Aorta (tissue), 5 donors: Measurements from ENCODE around the gene TFEB. TPM values are rescaled to one million over a fixed set of nuclear protein-coding genes. Genes with fewer than 3 reads are reported as not detected.

Experiments used
- ATAC-seq: fragments of 200-7000 bp; cut with Tn5 transposase; one replicate; pipeline ENCODE4 v1.9.1; 2022; ENCODE audit warnings: moderate library complexity; ENCODE audit not compliant: low FRiP score
- DNase-seq, 2 donors: peaks; one replicate each; pipeline ENCODE4 v3.0.0-alpha.2; 2020
- H3K27ac ChIP-seq, 2 donors: one replicate each; pipeline ENCODE4 v1.5.1; 2013; ENCODE audit warnings: low read length in 2 of 2, mild to moderate bottlenecking in 2 of 2, moderate library complexity in 2 of 2, control low read depth in 1 of 2, inconsistent platforms in 1 of 2, low read depth in 1 of 2
- H3K27me3 ChIP-seq, 2 donors: one replicate each; pipeline ENCODE4 v1.6.1; 2013; ENCODE audit warnings: control low read depth in 1 of 2, low read length in 1 of 2, mild to moderate bottlenecking in 1 of 2, moderate library complexity in 1 of 2; ENCODE audit not compliant: insufficient read depth in 2 of 2, control insufficient read depth in 1 of 2
- H3K36me3 ChIP-seq, 2 donors: one replicate each; pipeline ENCODE4 v1.6.1; 2013; ENCODE audit warnings: control low read depth in 1 of 2, low read length in 1 of 2, mild to moderate bottlenecking in 1 of 2; ENCODE audit not compliant: insufficient read depth in 2 of 2, control insufficient read depth in 1 of 2
- H3K4me1 ChIP-seq, 2 donors: one replicate each; pipeline ENCODE4 v1.6.1; 2013; ENCODE audit warnings: low read length in 2 of 2, control low read depth in 1 of 2, mild to moderate bottlenecking in 1 of 2, moderate library complexity in 1 of 2; ENCODE audit not compliant: insufficient read depth in 2 of 2, control insufficient read depth in 1 of 2
- H3K4me3 ChIP-seq, 2 donors: one replicate each; pipeline ENCODE4 v1.5.1; 2013; ENCODE audit warnings: low read length in 2 of 2, control low read depth in 1 of 2, mild to moderate bottlenecking in 1 of 2
- H3K9me3 ChIP-seq: one replicate; pipeline ENCODE4 v1.6.1; 2013; ENCODE audit warnings: mild to moderate bottlenecking, low read length; ENCODE audit not compliant: control insufficient read depth
- WGBS, 2 donors: extraction: QIAGEN DNeasy Blood & Tissue Kit; methylation state at CpG; one replicate each; pipeline ENCODE4 v1.1.7; 2013; 5-methylcytosine and 5-hydroxymethylcytosine counted together
- intact Hi-C, 2 donors: fragments of 100-400 bp; cut with DNase I; formaldehyde crosslinking; loops; one replicate each; pipeline versions ENCODE4 v1.14.2 to v1.15.0; 2022
- polyA plus RNA-seq, 2 donors: library from polyadenylated mRNA; stranded (reverse); fragments of 200-250 nt; gene quantifications; one replicate each; pipeline ENCODE4 v1.2.3, GENCODE V29; 2013
- total RNA-seq, 2 donors: library from RNA; stranded (reverse); fragmentation: NEBNext Ultra II Directional; extraction: Animal tissue kit (Norgen Biotek cat#: 25700); gene quantifications; one replicate each; pipeline ENCODE4 v1.2.1, GENCODE V29; 2021
- donor health status: healthy with polysubstance abuse.
- donor health status: Bipolar disorder and iron deficiency.
- donor health status: DM: no; HTN: no; CAD: no.
- donor health status: DM: no; HTN: no; CAD: no.
- donor health status: DM: yes; HTN: yes; CAD: no.

Gene TFEB
- total and polyA plus RNA-seq, 4 donors = 7.3 to 32.1 (median 21.5) TPM

GRCh38 chr6:41664271-41664670 is 71.1 kb downstream of the TFEB start:
- no peak overlapping the region for H3K4me3 ChIP-seq
- no peak for ATAC-seq
- no peaks in the 10 kb centered on the region for H3K9me3 ChIP-seq
- H3K36me3 ChIP-seq = no peaks in the 10 kb centered on the region
- no peak overlapping the region for H3K27ac ChIP-seq
- 67 to 76% methylated on average over 5 of the region's 5 CpGs for WGBS, 2 donors
- no peaks in the 10 kb centered on the region for H3K27me3 ChIP-seq
- H3K4me1 ChIP-seq = no peaks in the 10 kb centered on the region
- peak; percentile 12 to 39 for DNase-seq
- intact Hi-C loops = no loop called here

GRCh38 chr6:41663568-41663967 is 71.8 kb downstream of the TFEB start:
- intact Hi-C loops = no loop called here
- Histone ChIP-seq H3K9me3 (no peaks in the 10 kb centered on the region), H3K4me3 (no peak overlapping the region), H3K4me1 (no peaks in the 10 kb centered on the region), H3K36me3 (no peaks in the 10 kb centered on the region), H3K27ac (no peak overlapping the region), H3K27me3 (no peaks in the 10 kb centered on the region)
- peak; percentile 23 to 47 for DNase-seq
- no peak for ATAC-seq
- WGBS, 2 donors = 90 to 92% methylated on average over 5 of the region's 5 CpGs

GRCh38 chr6:41659935-41660334 is 75.5 kb downstream of the TFEB start:
- intact Hi-C loops = no loop called here
- Histone ChIP-seq H3K4me1 (no peaks in the 10 kb centered on the region), H3K4me3 (no peak overlapping the region), H3K36me3 (no peaks in the 10 kb centered on the region), H3K27me3 (no peaks in the 10 kb centered on the region), H3K9me3 (no peaks in the 10 kb centered on the region), H3K27ac (no peak overlapping the region)
- 60 to 70% methylated on average over 7 of the region's 7 CpGs for WGBS, 2 donors
- peak; percentile 14 to 46 for DNase-seq
- ATAC-seq = no peak

- ATAC-seq = no peak
- no peaks in the 10 kb centered on the region for H3K27me3 ChIP-seq
- peak; percentile 17 to 45 for DNase-seq
- no peaks in the 10 kb centered on the region for H3K9me3 ChIP-seq
- intact Hi-C loops = no loop called here
- H3K27ac ChIP-seq = no peak overlapping the region
- H3K4me1 ChIP-seq = no peaks in the 10 kb centered on the region
- no peak overlapping the region for H3K4me3 ChIP-seq
- 92 to 94% methylated on average over 13 of the region's 13 CpGs for WGBS, 2 donors
- no peaks in the 10 kb centered on the region for H3K36me3 ChIP-seq
These were observed 76.8 kb downstream of the TFEB start for GRCh38 chr6:41658636-41659035.

GRCh38 chr6:41657131-41658094 is 78.0 kb downstream of the TFEB start:
- no peak overlapping the region for H3K27ac ChIP-seq

GRCh38 chr6:41656002-41656691 is 79.3 kb downstream of the TFEB start:
- Histone ChIP-seq H3K27me3 (no peaks in the 10 kb centered on the region), H3K27ac (no peak overlapping the region), H3K4me3 (no peak overlapping the region), H3K4me1 (no peaks in the 10 kb centered on the region), H3K9me3 (no peaks in the 10 kb centered on the region), H3K36me3 (no peaks in the 10 kb centered on the region)
- intact Hi-C loops = no loop called here
- 60 to 64% methylated on average over 14 of the region's 14 CpGs for WGBS, 2 donors
- DNase-seq = peak; percentile 34 to 40
- no peak for ATAC-seq

More at GRCh38 chr6:41657131-41658094, 78.0 kb downstream of the TFEB start:
- intact Hi-C loops = no loop called here
- ATAC-seq (no peak), DNase-seq (peak; percentile 27 to 50)
- Histone ChIP-seq H3K4me3 (no peak overlapping the region), H3K4me1 (no peaks in the 10 kb centered on the region), H3K36me3 (no peaks in the 10 kb centered on the region), H3K9me3 (no peaks in the 10 kb centered on the region), H3K27me3 (no peaks in the 10 kb centered on the region)
- 87 to 95% methylated on average over 23 of the region's 23 CpGs for WGBS, 2 donors

GRCh38 chr6:41655646-41656001 is 79.8 kb downstream of the TFEB start:
- Histone ChIP-seq H3K27ac (no peak overlapping the region), H3K4me3 (no peak overlapping the region)
- no peak for ATAC-seq

GRCh38 chr6:41655176-41655575 is 80.2 kb downstream of the TFEB start:
- ATAC-seq (no peak), DNase-seq (peak in 1 of 2 donors; percentile 21)
- 92 to 93% methylated on average over 8 of the region's 8 CpGs for WGBS, 2 donors
- intact Hi-C loops = no loop called here
- no peak overlapping the region for H3K4me3 ChIP-seq
- H3K4me1 ChIP-seq = no peaks in the 10 kb centered on the region
- no peaks in the 10 kb centered on the region for H3K9me3 ChIP-seq
- no peaks in the 10 kb centered on the region for H3K36me3 ChIP-seq
- H3K27ac ChIP-seq = no peak overlapping the region
- H3K27me3 ChIP-seq = no peaks in the 10 kb centered on the region

More at GRCh38 chr6:41655646-41656001, 79.8 kb downstream of the TFEB start:
- no peaks in the 10 kb centered on the region for H3K36me3 ChIP-seq
- 73 to 81% methylated on average over 12 of the region's 12 CpGs for WGBS, 2 donors
- H3K4me1 ChIP-seq = no peaks in the 10 kb centered on the region
- H3K27me3 ChIP-seq = no peaks in the 10 kb centered on the region
- peak; percentile 4 to 43 for DNase-seq
- intact Hi-C loops = no loop called here
- H3K9me3 ChIP-seq = no peaks in the 10 kb centered on the region
